Mucosa of stomach (tissue), 1 donor: ENCODE data around the gene CTXN2.
A peak's percentile ranks its signal among the peaks of the same experiment; 100 is the strongest.

Source experiments
- H3K27me3 ChIP-seq: one replicate; pipeline ENCODE4 v1.7.0; 2013; ENCODE audit warnings: mild to moderate bottlenecking, low read length; ENCODE audit not compliant: control insufficient read depth, insufficient read depth
- H3K36me3 ChIP-seq: one replicate; pipeline ENCODE4 v1.7.0; 2013; ENCODE audit warnings: low read length; ENCODE audit not compliant: control insufficient read depth, insufficient read depth
- H3K4me1 ChIP-seq: one replicate; pipeline ENCODE4 v1.7.0; 2013; ENCODE audit warnings: mild to moderate bottlenecking, low read length; ENCODE audit not compliant: control insufficient read depth, insufficient read depth
- H3K4me3 ChIP-seq: one replicate; pipeline ENCODE4 v1.7.0; 2013; ENCODE audit warnings: low read length
- H3K9ac ChIP-seq: one replicate; pipeline ENCODE4 v1.7.0; 2013; ENCODE audit warnings: mild to moderate bottlenecking, low read length, moderate library complexity
- H3K9me3 ChIP-seq: one replicate; pipeline ENCODE4 v1.7.0; 2013; ENCODE audit warnings: mild to moderate bottlenecking, low read length, moderate library complexity; ENCODE audit not compliant: control insufficient read depth
- donor health status: Pancreatic carcinoma.

The CTXN2 gene

GRCh38 chr15:48191574-48192225 lies at the start of gene CTXN2:
CTXN2 (plus strand) TSS chr15:48191665; CDS start chr15:48201301, 9,636 bp downstream.
- Histone ChIP-seq H3K36me3 (no peaks in the 10 kb centered on the region), H3K9me3 (no peaks in the 10 kb centered on the region), H3K4me1 (no peaks in the 10 kb centered on the region), H3K4me3 (no peak within 1 kb of the TSS), H3K27me3 (no peaks in the 10 kb centered on the region), H3K9ac (no peak within 1 kb of the TSS)

DNA sequence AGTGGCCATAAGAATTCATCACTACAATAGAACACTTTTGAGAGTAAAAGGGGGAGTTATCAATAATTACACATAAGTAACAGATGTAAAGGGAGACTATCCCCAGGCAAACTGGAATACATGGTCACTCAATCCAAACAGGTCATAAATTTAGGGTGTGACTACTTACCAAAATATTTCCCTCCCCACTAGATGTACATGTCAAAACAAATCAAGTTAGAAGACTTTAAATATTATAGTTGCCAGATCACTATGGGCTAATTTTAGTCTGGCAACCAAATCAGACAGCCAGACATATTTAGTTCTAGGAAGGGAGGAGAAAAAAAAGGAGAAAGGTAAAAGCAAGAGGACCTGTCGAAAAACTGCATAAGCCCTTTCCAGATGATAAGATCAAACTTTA lies 47.6 kb upstream of the CTXN2 start:
- Histone ChIP-seq H3K9ac (no peak overlapping the region), H3K4me1 (no peaks in the 10 kb centered on the region), H3K4me3 (no peak overlapping the region), H3K9me3 (no peaks in the 10 kb centered on the region), H3K36me3 (no peaks in the 10 kb centered on the region), H3K27me3 (no peaks in the 10 kb centered on the region)

DNA sequence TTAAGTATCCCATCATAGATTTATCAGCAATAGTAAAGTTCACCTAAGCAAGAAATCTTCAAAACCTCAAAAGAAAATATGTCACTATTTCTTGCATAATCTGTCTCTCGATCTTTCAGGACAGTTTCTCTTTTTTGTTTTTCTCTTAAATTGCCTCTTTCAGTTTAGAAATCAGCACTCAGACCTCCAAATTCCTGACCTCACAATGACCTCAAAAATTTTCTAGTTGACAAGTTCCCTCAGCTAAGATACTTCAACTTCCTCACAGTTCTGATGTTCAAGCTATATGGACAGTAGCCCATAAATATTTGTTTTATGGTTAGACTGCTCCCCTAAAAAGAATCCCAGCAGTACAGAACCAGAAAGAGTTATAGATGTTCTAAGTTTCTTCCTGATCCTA lies 46.6 kb upstream of the CTXN2 start:
- no peak overlapping the region for H3K9ac ChIP-seq
- no peaks in the 10 kb centered on the region for H3K36me3 ChIP-seq
- H3K27me3 ChIP-seq: no peaks in the 10 kb centered on the region
- H3K4me3 ChIP-seq: no peak overlapping the region
- H3K4me1 ChIP-seq: no peaks in the 10 kb centered on the region
- H3K9me3 ChIP-seq: no peaks in the 10 kb centered on the region

DNA sequence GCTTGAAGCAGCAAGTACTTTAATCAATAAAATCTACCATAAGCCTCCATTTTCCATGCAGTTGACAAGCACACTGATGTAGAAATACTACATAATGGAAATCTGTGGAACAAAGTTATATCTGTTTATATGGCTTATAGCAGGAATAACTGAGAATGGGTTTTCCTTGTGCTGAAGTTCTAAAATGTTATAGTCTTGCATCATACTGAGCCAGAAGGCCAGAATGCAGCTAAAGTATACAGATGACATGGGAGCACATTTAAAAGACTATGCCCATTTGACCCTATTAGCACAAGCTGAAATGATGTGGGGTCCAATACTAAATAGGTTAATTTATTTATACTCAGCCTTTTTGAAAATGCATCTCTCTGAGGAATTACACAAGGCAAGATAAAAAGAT lies 45.5 kb upstream of the CTXN2 start:
- no peaks in the 10 kb centered on the region for H3K27me3 ChIP-seq
- H3K4me1 ChIP-seq: no peaks in the 10 kb centered on the region
- no peak overlapping the region for H3K4me3 ChIP-seq
- H3K36me3 ChIP-seq: no peaks in the 10 kb centered on the region
- no peaks in the 10 kb centered on the region for H3K9me3 ChIP-seq
- no peak overlapping the region for H3K9ac ChIP-seq

GRCh38 chr15:48147358-48147757 lies 44.1 kb upstream of the CTXN2 start:
- Histone ChIP-seq H3K9me3 (no peaks in the 10 kb centered on the region), H3K4me3 (no peak overlapping the region), H3K4me1 (no peaks in the 10 kb centered on the region), H3K9ac (no peak overlapping the region), H3K27me3 (no peaks in the 10 kb centered on the region), H3K36me3 (no peaks in the 10 kb centered on the region)

GRCh38 chr15:48149858-48150257 lies 41.6 kb upstream of the CTXN2 start:
- H3K36me3 ChIP-seq: no peaks in the 10 kb centered on the region
- H3K4me1 ChIP-seq: no peaks in the 10 kb centered on the region
- H3K9me3 ChIP-seq: no peaks in the 10 kb centered on the region
- no peak overlapping the region for H3K9ac ChIP-seq
- H3K4me3 ChIP-seq: no peak overlapping the region
- H3K27me3 ChIP-seq: no peaks in the 10 kb centered on the region

- Histone ChIP-seq H3K27me3 (no peaks in the 10 kb centered on the region), H3K9me3 (no peaks in the 10 kb centered on the region), H3K36me3 (no peaks in the 10 kb centered on the region), H3K4me3 (no peak overlapping the region), H3K9ac (no peak overlapping the region), H3K4me1 (no peaks in the 10 kb centered on the region)
Measured at GRCh38 chr15:48153526-48153925, 37.9 kb upstream of the CTXN2 start.

GRCh38 chr15:48168616-48169015 lies 22.8 kb upstream of the CTXN2 start:
- no peak overlapping the region for H3K9ac ChIP-seq
- H3K4me1 ChIP-seq: no peaks in the 10 kb centered on the region
- no peaks in the 10 kb centered on the region for H3K36me3 ChIP-seq
- H3K9me3 ChIP-seq: no peaks in the 10 kb centered on the region
- H3K27me3 ChIP-seq: no peaks in the 10 kb centered on the region
- H3K4me3 ChIP-seq: no peak overlapping the region

GRCh38 chr15:48170981-48171380 lies 20.5 kb upstream of the CTXN2 start:
- H3K9me3 ChIP-seq: no peaks in the 10 kb centered on the region
- no peaks in the 10 kb centered on the region for H3K36me3 ChIP-seq
- no peaks in the 10 kb centered on the region for H3K4me1 ChIP-seq
- H3K9ac ChIP-seq: no peak overlapping the region
- H3K4me3 ChIP-seq: no peak overlapping the region
- H3K27me3 ChIP-seq: no peaks in the 10 kb centered on the region

DNA sequence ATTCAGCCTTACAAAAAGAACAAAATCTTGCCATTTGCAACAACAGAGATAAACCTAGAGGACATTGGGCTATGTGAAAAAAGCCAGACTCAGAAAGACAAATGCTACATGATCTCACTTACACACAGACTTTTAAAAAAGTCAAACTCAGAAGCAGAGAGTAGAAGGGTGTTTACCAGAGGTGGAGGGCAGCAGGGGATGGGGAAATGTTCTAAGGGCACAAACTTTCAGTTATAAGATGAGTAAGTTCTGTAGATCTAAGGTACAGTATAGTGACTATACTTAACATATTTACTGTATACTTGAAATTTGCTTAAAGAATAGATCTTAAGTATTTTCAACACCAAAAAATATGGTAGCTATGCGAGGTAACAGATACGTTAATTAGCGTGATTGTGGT lies 16.3 kb upstream of the CTXN2 start:
- Histone ChIP-seq H3K4me3 (no peak overlapping the region), H3K27me3 (no peaks in the 10 kb centered on the region), H3K9ac (no peak overlapping the region), H3K36me3 (no peaks in the 10 kb centered on the region), H3K9me3 (no peaks in the 10 kb centered on the region), H3K4me1 (no peaks in the 10 kb centered on the region)

DNA sequence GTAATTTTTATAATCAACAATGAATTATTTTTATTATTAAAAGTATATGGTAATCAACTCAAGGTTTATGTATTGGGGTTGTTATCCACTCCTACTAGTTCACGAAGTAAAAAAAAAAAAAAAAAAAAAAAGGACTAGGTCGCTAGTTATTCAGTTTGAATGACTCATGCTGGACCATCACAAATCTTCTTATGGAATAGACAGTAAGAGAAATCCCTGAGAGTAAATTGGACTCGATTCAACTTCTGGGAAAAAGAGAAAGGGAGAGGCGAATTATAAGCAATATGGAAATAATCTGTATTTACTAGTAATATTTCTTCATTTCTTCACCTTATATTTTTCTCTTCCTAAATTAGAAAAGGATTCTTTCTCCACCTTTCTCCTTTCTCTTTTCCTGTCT lies 15.4 kb upstream of the CTXN2 start:
- no peak overlapping the region for H3K4me3 ChIP-seq
- H3K36me3 ChIP-seq: no peaks in the 10 kb centered on the region
- H3K27me3 ChIP-seq: no peaks in the 10 kb centered on the region
- no peaks in the 10 kb centered on the region for H3K4me1 ChIP-seq
- H3K9me3 ChIP-seq: no peaks in the 10 kb centered on the region
- H3K9ac ChIP-seq: no peak overlapping the region

DNA sequence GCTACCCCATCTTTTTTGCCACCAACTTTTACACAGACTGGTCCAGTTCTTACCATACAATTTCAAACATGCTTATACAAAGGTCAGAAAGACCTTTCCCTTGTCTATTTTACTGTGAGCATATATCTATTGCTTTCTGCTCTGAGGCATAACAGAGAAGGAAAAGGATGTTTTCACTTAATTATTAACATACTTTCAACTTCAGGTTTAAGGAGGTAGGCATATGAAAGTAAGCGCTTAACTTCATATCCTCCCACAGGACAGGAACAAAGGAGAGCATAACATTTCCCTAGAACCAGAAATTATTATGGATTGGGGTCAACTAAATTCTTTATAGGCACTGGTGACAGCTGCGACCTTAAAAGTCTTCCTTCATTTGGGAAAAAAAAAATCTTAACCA lies 14.5 kb upstream of the CTXN2 start:
- H3K27me3 ChIP-seq: no peaks in the 10 kb centered on the region
- peak overlapping the region; percentile 68 for H3K9ac ChIP-seq
- H3K4me1 ChIP-seq: no peaks in the 10 kb centered on the region
- no peaks in the 10 kb centered on the region for H3K36me3 ChIP-seq
- peak overlapping the region; percentile 56 for H3K4me3 ChIP-seq
- H3K9me3 ChIP-seq: no peaks in the 10 kb centered on the region

- H3K4me3 ChIP-seq: peak overlapping the region; percentile 56
- H3K27me3 ChIP-seq: no peaks in the 10 kb centered on the region
- H3K36me3 ChIP-seq: no peaks in the 10 kb centered on the region
- H3K4me1 ChIP-seq: no peaks in the 10 kb centered on the region
- no peaks in the 10 kb centered on the region for H3K9me3 ChIP-seq
- peak overlapping the region; percentile 68 for H3K9ac ChIP-seq
Measured at GRCh38 chr15:48177383-48177765, 14.1 kb upstream of the CTXN2 start.
